ENCODE results near the gene RAD54L.
"Not testable (repeated sequence)": the region's sequence is repeated elsewhere in the genome, so short reads cannot be mapped to it uniquely, and the experiment has no call there.

The RAD54L gene

GRCh38 chr1:46285730-46286477 is 38.3 kb downstream of the RAD54L start:
- peak; percentile 27 for DNase-seq (ENCODE audit: low read depth)

GRCh38 chr1:46288485-46289133 is 41.0 kb downstream of the RAD54L start:
- no peak for DNase-seq (ENCODE audit: low read depth)

- no peak for DNase-seq (ENCODE audit: low read depth)
Measured at GRCh38 chr1:46289134-46289494, 41.6 kb downstream of the RAD54L start.

- no peak for DNase-seq (ENCODE audit: low read depth)
Measured at GRCh38 chr1:46289976-46290375, 42.4 kb downstream of the RAD54L start.

GRCh38 chr1:46295306-46295705 is 47.7 kb downstream of the RAD54L start:
- DNase-seq (ENCODE audit: low read depth): no peak

GRCh38 chr1:46298387-46298786 is 50.8 kb downstream of the RAD54L start:
- no peak for DNase-seq (ENCODE audit: low read depth)

- no peak for DNase-seq (ENCODE audit: low read depth)
Measured at GRCh38 chr1:46300673-46301405, 53.3 kb downstream of the RAD54L start.

GRCh38 chr1:46301406-46301807 is 53.8 kb downstream of the RAD54L start:
- DNase-seq (ENCODE audit: low read depth): no peak

- DNase-seq (ENCODE audit: low read depth): peak; percentile 50
Measured at GRCh38 chr1:46301808-46302640, 54.5 kb downstream of the RAD54L start.

GRCh38 chr1:46302641-46303037 is 55.1 kb downstream of the RAD54L start:
- DNase-seq (ENCODE audit: low read depth): peak; percentile 26

- peak; percentile 91 for DNase-seq (ENCODE audit: low read depth)
Measured at GRCh38 chr1:46303038-46303871, 55.7 kb downstream of the RAD54L start, which contains the start of the genes LRRC41 and UQCRH. TSS of gene LRRC41 (minus strand) at chr1:46303616. CDS start at chr1:46303322, 294 bp downstream. TSS of gene UQCRH (plus strand) at chr1:46303698. CDS start at chr1:46303767, 69 bp downstream.

GRCh38 chr1:46303872-46304326 is 56.3 kb downstream of the RAD54L start:
- DNase-seq (ENCODE audit: low read depth): no peak

- DNase-seq (ENCODE audit: low read depth): no peak
Measured at GRCh38 chr1:46306159-46306530, 58.6 kb downstream of the RAD54L start.

- no peak for DNase-seq (ENCODE audit: low read depth)
Measured at GRCh38 chr1:46309401-46310159, 62.0 kb downstream of the RAD54L start.

- DNase-seq (ENCODE audit: low read depth): no peak
Measured at GRCh38 chr1:46310321-46310720, 62.8 kb downstream of the RAD54L start.

- DNase-seq (ENCODE audit: low read depth): no peak
Measured at GRCh38 chr1:46315669-46316403, 68.3 kb downstream of the RAD54L start.

GRCh38 chr1:46317323-46317722 is 69.8 kb downstream of the RAD54L start:
- DNase-seq (ENCODE audit: low read depth): no peak

- DNase-seq (ENCODE audit: low read depth): not testable (repeated sequence)
Measured at GRCh38 chr1:46319301-46319700, 71.7 kb downstream of the RAD54L start.

Measured in activated T-cell treated with anti-CD3 and anti-CD28 coated beads for 48 hours (primary cell).